GM18520 (cell line): ENCODE results near the gene ABR.
"Not testable (repeated sequence)": the region's sequence is repeated elsewhere in the genome, so short reads cannot be mapped to it uniquely, and the experiment has no call there.

Source experiments
- ATAC-seq: cut with Tn5 transposase; IDR thresholded peaks from one replicate; pipeline ENCODE4 v1.9.1; 2021; ENCODE audit not compliant: unreplicated experiment

Gene ABR

DNA sequence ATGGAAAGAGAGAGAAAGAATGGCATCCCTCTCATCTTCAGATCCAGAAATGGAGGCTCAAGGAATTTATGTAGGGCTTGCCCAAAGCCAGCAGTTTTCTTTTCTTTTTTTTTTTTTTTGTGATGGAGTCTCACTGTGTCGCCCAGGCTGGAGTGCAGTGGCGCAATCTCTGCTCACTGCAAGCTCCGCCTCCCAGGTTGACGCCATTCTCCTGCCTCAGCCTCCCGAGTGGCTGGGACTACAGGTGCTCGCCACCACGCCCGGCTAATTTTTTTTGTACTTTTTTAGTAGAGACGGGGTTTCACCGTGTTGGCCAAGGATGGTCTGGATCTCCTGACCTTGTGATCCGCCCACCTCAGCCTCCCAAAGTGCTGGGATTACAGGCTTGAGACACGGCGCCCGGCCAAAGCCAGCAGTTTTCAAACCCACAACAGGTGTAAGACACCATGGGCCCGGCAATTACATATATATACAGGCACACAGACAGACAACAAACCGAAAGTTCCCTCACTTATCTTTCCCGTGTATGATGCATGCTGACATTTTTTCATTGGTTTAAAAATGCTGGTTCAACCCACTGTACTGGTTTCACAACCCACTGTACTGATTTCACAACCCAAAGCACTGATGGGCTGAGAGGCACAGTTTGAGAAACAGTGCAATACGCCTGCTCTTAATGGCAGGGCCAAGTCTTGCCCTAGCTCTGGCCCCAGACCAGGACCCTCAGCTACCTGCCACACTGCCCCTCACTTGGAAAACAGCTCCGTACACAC lies 81.6 kb downstream of the ABR start:
- not testable (repeated sequence) for ATAC-seq

DNA sequence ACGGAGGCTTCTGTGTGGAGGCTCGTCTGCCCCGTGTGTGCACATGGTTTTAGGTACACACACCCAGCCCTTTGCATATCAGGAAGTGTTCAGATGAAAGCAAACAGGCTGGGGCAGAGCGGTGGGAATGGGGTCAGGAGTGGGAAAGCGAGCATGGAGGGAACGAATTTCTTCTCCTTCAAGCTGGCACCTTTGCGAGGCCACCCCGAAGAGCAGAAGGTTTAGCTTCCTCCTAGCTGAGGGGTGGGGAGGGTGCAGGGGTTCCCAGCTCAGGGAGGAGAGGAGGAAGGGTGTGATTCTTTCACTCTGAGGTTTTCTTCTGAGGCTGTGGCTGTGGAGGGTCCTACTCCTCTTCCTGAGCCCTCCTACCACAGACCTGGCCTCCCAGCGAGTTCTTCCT lies 83.6 kb downstream of the ABR start:
- ATAC-seq, result no peak

DNA sequence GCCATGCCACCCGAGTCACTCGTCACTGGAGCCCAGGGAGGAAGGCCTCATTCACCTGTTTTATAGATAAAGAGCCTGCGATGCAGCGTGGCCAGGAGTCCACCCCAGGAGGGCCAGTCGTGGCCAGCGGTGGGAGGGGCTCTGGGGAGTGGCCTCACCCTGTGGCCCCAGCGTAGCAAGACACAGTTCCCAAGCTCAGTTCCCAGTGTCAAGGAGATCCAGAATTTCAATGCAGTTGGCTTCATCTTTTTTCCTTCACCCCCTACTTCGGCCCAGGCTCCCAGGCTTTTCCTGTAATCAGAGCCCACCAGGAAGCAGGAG lies 84.0 kb downstream of the ABR start:
- no peak for ATAC-seq

DNA sequence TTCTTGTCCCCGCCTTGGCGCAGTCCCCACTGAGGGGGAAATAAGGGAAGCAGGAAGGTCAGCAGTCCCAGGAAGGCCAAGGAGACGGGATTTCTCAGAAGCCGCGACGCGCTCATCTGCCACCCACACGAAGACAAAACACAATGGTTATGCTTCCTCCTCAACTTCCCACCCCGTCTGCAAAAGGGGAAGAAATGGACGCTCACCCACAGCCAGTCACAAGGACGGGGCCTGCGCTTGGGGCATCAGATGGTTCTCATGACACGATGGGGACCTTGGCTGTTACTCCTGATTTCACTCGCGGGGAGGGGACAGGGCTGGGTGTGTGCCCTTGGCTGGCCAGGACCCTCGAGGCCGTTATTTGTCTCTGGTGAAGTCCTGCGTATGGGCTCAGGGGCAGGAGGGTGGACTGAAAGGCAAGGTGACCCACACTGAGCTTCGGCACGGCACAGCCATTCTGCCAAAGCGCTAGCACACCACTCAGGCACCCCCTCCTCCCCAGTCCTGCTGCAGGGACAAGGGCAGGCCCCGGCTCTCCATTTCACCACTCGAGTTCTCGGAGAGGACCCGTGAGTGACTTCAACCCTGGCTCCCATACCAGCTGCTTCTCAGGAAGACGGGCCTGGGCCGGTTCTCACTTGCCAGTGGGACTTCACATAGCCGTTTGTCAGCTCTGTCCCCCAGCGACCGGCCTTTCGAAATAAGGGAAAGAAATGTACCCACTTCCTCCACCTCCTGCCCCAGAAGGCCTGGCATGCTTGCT lies 84.5 kb downstream of the ABR start:
- ATAC-seq, result no peak

DNA sequence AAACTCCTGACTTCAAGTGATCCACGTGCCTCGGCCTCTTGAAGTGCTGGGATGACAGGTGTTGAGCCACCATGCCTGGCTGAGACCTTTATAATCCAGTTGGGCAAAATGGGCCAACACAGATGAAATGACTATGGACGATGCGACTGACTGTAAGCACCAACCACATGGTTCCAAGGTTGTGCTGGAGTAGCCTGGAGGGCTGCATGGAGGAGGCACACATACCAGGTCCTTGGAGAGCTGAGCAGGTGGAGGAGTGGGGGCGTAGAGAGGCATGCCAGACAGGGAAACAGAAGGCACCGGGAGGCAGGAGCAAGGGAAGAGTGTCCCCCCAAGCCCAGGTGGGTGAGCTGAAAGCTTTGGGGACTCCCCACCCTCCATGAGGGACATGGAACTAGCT lies 85.2 kb downstream of the ABR start:
- no peak for ATAC-seq

DNA sequence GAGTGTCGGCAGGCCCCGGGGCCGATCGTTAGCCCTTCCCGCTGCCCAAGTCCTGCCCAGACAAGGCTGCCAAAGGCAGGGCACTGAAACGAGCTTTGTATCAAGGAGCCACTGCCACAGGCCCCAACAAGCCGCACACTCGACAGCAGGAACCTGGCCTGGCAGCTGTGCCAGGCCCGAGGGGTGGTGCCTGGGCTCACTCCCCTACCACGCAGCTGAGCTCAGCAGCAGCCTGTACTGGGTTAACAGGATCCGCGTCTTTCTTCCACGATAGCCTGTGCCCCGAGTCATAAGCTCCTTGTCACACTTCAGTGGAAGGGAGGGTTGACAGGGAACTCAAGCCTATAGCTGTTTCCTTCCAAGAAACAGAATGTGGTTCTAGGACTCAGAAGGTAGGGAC lies 87.9 kb downstream of the ABR start:
- ATAC-seq, result no peak

DNA sequence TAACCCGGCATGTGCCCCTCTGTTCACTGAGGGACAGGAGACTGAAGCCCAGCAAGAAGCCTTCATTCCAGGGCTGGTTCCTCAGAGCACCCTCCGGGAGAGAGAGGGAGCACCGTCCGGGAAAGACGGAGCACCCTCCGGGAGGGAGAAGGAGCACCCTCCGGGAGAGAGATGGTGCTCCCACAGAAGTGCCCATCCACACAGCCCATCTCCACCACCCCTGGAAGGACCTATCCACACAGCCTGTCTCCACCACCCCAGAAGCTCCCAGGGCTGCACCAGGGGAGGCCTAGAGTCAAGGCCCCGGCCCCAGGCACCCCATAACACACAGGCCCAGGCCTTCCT lies 88.6 kb downstream of the ABR start:
- no peak for ATAC-seq

DNA sequence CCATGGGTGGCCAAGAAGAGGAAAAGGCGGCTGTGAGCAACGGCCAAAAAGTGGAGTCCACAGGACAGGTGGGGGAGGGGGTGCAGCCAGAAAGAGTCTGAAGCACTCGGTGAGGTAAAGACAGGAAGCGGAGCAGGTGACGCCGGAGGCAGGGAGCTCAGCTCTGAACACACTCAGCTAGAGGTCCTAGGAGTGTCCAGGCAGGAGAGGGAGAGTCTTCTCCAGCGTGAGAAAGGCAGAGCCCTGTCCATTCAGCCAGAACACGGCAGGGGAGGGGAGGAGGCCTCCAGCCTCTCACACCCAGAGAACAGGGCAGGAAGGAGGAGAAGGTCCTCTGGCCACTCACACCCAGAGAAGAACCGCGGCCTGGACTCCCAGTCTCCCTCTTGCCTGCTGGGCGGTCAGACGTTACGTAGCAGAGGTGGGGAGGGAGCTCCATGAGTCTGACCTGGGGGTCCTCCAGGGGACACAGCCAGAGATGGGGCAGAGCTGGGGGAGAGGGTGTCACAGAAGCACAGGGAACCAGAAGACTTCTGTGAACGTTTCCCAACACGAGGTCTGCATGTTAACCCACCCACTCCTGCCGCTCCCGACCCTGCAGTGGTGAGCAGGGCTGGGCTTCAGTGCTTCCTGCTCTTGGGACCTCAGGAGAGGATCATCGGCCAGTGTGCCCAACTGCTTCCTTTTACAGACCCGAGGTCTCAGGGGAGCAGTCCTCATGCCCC lies 89.2 kb downstream of the ABR start:
- no peak for ATAC-seq

DNA sequence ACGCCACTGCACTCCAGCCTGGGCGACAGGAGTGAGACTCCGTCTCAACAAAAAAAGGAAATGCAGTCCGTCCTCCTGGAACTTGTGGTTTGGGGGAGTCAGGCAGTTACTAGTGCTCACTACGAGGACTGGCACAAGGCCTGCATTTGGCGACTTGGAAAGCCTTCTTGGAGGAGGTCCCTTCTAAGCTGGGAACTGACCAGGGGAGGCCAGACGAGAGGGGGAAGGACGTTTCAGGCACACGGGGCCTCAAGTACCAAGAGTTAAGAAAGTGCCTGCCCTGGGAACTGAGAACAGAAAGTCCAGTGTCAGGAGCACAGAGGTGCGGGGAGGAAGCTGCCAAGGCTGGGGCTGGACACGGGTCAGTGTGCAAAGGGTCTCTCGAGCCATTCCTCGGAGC lies 89.9 kb downstream of the ABR start:
- ATAC-seq, result no peak

DNA sequence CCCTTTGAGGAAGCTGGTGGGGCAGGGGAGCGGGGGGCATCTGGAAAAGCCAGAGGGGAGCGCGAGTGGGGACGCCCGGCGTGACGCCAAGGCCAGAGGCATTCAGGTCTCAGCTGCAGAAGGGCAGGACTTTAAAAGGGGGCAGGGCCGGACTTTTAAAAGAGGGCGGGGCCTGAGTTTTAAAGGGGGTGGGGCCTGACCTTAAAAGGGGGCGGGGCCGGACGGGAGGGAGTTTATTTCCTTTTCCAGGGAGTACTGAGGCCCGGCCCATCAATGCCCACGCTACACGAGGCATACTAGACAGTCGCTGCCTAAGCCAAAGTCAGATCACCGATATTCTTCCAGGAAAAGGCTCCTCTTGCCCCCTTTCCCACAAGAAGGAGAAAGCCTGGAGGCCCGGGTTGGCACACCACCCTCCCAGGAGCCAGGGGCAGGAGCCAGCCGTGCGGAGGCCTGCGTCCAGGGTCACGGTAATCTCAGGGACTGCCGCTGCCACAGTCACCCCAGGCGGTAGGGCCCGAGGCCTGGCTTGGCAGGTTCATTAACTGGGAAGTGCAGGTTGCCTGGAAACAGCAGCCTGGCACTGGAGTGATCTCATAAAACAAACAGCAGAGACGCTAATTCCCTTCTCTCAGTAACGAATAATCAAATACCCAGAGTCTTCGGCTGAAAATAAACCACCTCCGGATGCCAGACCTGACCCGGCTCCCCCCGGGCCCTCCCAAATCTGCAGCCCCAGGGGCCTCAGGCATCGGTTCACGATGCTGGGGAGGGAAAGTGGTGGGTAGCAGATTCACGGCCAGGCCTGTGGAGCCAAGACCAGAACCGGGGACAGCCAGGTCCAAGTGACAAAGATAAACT lies 92.2 kb downstream of the ABR start:
- no peak for ATAC-seq

DNA sequence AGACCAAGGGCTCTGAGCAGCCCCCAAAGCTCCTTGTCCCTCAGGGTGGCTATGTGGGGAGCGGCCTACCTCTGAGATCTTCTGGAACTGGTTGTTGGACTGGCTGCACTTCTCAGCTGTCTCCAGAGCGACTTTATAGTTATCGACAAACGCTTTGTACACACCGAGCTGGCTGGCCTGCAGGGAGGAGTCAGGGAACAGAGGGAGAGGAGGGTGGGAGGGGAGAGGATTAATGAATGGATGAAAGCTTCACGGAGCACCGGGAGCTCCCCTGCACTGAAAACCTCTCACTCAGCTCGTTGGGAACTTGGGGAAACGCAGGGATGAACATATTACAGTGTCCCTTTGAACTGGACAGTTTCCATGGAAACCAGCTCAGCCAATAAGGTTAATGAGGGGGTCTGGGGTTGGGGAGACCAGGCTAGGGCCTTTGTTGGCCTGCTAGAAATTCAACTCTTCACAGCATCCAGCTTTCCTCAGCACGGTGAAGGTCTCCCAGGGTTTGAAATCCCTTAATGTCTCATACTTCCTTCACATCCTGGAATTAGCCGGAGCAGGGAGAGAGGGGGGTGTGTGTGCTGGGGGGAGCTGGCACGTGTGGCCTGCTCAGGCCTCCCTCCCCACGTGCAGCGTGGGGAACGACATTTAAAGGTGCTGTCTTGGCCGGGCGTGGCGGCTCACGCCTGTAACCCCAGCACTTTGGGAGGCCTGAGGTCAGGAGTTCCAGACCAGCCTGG lies 96.2 kb downstream of the ABR start:
- ATAC-seq, result no peak

DNA sequence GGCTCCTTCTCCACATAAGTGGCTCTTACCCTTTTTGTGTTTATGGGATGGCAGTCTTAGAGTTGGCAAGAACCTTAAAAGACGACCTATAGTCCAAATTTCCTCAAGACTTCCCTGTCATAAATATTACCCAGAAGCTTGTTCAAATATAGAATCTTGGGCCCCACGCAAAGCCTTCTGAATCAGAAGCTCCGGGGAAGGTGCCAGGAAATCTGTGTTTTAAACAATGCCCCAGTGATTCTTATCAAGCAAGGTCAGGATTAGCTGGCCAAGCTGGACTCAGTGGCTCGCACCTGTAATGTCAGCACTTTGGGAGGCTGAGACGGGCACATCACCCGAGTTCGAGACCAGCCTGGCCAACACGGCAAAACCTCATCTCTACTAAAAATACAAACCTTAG lies 97.2 kb downstream of the ABR start:
- ATAC-seq, result no peak

DNA sequence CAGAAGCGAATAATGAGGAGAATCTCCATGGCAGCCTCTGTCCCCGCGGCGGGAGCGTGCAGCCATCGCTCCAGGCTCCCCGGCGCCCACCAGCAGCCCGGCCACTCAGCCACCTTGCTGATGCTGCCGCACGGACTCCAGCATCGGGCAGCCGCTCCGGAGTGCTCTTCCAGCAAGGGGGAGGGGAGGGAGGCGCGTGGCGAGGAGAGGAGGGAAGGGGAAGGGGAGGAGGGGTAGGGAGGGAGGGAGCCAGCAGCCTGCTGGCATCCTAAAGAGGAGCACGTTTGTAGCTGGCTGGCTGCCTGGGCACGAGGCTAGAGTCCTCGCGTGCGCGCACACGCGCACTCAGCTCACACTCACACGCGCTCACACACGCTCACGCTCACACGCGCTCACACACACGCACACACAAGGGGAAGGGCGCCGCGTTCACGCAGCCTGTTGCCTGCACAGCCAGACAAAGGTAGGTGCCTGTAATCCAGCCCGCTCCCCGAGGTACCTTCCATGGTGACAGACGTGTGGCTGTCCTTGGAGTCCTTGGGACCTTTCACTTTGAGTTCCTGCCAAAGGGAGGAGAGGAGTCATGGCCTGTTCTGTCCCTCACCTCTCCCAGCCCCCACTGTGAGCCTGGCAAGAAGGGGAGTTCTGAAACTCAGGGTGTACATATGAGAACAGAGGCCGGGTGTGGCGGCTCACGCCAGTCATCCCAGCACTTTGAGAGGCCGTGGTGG lies 100.8 kb downstream of the ABR start:
- ATAC-seq, result no peak

DNA sequence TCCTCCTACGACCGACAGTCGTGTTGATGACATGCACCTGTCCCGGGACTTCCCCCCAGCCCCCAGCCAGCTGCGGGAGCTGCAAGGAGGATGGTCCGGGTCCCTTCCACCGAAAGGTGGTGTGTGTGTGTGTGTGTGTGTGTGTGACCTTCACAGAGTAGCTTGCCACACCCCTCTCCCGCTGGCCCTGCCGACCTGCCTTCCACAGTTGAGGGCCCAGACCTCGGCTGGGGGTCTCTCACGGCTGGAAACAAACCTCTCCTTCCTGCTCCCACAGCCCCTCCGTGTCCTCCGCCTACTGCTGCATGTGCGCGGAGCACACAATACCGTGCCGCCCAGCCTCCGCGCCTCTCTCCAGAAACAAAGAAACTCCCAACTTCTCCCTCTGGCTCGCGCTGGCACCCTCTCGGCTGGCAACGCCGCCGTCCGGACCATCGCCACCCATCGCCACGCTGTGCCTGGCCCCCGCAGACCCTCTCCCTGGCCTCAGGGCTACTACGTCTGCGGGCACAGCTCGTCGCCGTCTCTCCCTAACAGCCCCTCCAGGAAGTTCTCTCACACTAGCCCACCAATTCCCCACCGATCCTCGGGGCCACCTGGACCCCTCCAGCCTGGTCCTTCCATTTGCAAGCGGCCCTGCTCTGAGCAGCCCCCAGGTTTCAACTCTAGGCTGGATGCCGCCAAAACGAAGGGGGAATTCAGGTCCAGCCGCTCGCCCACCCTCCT lies 101.6 kb downstream of the ABR start:
- no peak for ATAC-seq

DNA sequence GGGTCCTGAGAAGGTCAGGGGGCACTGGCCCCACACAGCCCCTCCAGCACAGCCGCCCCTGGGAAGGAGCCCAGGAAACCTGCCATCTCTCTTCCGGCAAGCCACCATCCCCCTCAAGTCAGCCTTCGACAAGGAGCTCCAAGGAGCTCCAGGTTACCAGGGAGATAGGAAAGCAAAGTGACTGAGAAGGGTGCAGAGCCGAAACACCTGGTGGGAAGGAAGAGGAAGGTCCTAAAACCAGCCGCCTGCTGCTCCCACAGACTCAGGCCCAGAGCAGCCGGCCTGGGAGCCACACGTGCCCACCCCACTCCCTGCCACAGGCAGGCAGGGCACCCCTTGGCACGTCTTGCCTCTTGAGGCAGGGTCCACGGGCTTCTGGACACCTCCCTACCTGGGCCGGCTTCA lies 102.2 kb downstream of the ABR start:
- no peak for ATAC-seq

DNA sequence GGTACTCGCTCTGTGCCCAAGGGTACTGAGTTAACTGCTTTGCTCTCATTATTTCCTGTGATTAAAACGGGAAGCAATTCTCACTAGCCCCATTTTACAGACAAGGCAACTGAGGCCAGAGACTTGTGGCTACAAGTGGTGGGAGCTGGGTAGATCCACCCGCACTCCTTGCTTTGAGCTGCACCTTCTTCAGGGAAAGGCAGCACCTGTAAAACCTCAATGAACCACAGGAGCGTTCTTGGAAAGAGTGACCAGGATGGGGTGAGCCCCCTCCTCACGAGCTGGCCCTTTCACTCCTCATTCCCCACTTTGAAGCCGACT lies 102.8 kb downstream of the ABR start:
- no peak for ATAC-seq

DNA sequence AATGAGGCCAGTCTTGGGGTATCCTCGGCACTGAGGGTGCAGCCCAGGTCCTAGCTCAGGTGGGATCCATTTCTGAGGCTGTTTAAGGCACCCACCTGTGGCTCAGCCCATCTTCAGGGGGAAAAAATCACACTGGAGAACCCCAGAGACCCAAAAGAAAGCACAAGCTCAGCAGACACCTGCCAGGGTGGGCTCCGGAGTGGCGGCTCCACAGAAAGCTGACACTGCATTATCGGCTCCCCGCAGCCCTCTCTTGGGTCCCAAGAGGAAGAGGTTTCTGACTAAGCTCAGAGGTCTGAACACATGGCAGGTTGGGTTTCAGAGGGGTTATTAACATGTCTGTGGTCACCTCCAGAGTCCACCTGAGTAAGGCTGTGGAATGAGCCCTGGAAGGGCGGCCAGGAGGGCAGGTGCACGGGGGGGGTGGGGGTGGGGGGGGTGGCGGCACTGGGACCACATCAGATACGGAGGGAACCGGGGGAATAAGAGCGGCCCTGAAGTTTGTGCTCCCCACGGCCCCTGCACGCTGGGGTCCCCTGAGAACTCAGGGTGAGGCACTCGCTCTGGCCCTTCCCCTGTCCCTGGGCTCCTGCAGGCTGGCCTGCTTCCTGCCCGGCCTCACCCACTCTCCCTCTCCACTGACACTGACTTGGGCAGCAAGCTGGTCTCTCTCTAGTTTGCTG lies 103.3 kb downstream of the ABR start:
- ATAC-seq, result no peak

DNA sequence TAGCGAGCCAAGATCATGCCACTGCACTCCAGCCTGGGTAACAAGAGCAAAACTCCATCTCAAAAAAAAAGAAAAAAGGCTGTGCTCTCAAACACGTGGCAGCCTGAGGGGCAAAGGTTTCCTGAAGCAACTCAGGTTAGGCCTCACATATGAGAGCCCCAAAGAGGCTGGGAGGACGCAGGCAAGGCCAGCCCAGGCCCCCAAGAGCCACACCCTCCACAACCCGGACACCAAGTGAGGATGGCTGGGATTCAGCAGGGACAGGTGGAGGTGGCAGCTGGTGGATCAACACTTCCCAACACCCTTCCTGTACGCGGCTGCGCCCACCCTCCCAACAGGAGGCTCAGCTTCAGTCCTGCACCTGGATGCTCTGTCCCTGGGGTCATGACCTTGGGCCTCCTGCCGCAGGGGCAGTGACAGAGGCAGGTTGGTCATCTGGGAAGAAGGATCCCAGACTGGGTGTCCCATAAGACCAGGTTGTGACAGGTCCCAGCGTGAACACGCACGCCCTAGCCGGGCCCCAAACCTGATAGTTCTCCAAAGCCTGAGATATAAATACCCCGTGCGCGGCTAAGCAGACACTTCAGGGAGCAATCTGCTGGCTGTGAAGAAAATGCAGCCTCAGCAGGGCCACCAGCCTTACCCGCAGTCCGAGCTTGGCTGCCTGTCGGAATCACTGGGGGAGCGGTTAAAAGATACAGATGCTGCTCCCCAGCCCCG lies 104.7 kb downstream of the ABR start:
- no peak for ATAC-seq
